Measurements from ENCODE around the gene PADI6. TPM values are rescaled to one million over a fixed set of nuclear protein-coding genes. Genes with fewer than 3 reads are reported as not detected.
A peak's percentile ranks its signal among the peaks of the same experiment; 100 is the strongest.

Gene PADI6
- total and polyA plus RNA-seq, 2 of the 8 experiments (the other 6 are each of a cell fraction or from before 2014, with no cell fraction given): not detected

DNA sequence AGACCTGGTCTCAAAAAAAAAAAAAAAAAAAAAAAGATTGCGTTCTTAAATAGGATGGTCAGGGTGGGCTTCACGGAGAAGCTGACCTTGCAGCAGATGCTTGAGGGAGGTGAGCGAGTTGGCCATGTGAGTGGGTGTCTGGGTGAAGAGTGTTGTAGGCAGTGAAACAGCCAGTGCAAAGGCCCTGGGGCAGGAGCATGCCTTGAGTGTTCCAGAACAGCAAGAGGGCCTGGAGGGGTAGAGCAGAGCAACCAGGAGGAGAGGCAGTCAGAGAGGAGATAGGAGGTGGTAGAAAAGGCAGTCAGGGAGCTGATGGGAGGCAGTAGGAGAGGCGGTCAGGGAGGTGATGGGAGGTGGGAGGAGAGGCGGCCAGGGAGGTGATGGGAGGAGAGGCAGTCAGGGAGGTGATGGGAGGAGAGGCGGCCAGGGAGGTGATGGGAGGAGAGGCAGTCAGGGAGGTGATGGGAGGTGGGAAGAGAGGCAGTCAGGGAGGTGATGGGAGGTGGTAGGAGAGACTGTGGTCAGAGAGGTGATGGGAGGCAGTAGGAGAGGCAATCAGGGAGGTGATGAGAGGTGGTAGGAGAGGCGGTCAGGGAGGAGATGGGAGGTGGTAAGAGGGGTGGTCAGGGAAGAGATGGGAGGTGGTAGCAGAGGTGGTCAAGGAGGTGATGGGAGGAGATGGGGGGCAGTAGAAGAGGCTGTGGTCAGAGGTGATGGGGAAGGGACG is 20.2 kb upstream of the PADI6 start:
- ChIA-PET CTCF (ENCODE audit: partially characterized antibody) (interaction anchor here (0.6 to 2.3 kb wide), 2 partner anchors 8 to 16 kb away, joined by 3 to 13 read pairs; no protein-coding TSS in a partner anchor), POLR2A (ENCODE audit: partially characterized antibody) (interaction anchor here (1.0 kb wide), 1 partner anchor 28 kb away, joined by 3 read pairs; no protein-coding TSS in a partner anchor)
- no peak for TF ChIP-seq CHD1 (IDR thresholded peaks at IDR 0.05; ENCODE audit: low read depth, low read length)
- no peak for TF ChIP-seq CEBPB (IDR thresholded peaks at IDR 0.05; ENCODE audit: low read depth, low read length)
- no peak for TF ChIP-seq JUND (IDR thresholded peaks at IDR 0.05; ENCODE audit: low read length)
- no peak for TF ChIP-seq GABPA (IDR thresholded peaks at IDR 0.05; ENCODE audit: borderline replicate concordance, insufficient read depth, low read length)
- TF ChIP-seq KDM1A (IDR thresholded peaks at IDR 0.05; ENCODE audit: borderline replicate concordance, low read length): peak; percentile 16; the same call in 1 of the 2 replicates
- TF ChIP-seq RAD21 (IDR thresholded peaks at IDR 0.05 in 1 of 2, conservative IDR thresholded peaks at IDR 0.05 in 1 of 2; ENCODE audit: low read depth in 2 of 2, low read length in 2 of 2): no peak
- peaks cover 0 to 5% (median 1%) of the 10 kb centered on the region in 4 experiments; a peak in 1 of 7 replicates for H3K4me1 ChIP-seq (replicated peaks in 1 of 4; ENCODE audit: control insufficient read depth in 3 of 4, insufficient read depth in 4 of 4, low read length in 3 of 4)
- no peak overlapping the region for H2BK5ac ChIP-seq (ENCODE audit: low read depth, low read length)
- no peak overlapping the region for H4K91ac ChIP-seq (replicated peaks; ENCODE audit: insufficient read length, low read length)
- 0 out of 2 replicates have a peak overlapping the region, but pooled peaks have one; percentile 18 for H2BK15ac ChIP-seq (ENCODE audit: low read length)
- whole genome bisulfite sequencing, 2 experiments (ENCODE audit: extremely low coverage in 1 of 2, insufficient coverage in 1 of 2, insufficient read length in 1 of 2, insufficient replicate concordance in 2 of 2, low coverage in 1 of 2, low lambda C conversion rate in 2 of 2, missing lambda C conversion rate in 1 of 2): 90% methylated on average over 7 of the region's 8 CpGs; no CpG with 5 or more reads in 1 of the 2 experiments
- no peak overlapping the region for H2AFZ ChIP-seq (ENCODE audit: low read length)
- peak overlapping the region; percentile 66; the same call in 1 of the 2 replicates for H2BK20ac ChIP-seq (ENCODE audit: low read length)
- no peaks in the 10 kb centered on the region for H3K36me3 ChIP-seq (ENCODE audit: control insufficient read depth in 2 of 4, insufficient read depth in 4 of 4, low read length in 3 of 4)
- H4K5ac ChIP-seq (ENCODE audit: insufficient read length, low read depth, low read length): no peak overlapping the region
- H3K27ac ChIP-seq (ENCODE audit: low read depth, low read length): no peak overlapping the region
- H3K4ac ChIP-seq (replicated peaks; ENCODE audit: insufficient read length, low read depth, low read length): no peak overlapping the region
- no peak overlapping the region for H3K4me2 ChIP-seq (ENCODE audit: insufficient read depth in 1 of 2, low read depth in 2 of 2, low read length in 2 of 2)
- peaks cover 0 to 2% of the 10 kb centered on the region in 2 experiments for H4K20me1 ChIP-seq (replicated peaks in 1 of 2; ENCODE audit: control insufficient read depth in 1 of 2, insufficient read depth in 2 of 2, low read length in 2 of 2)
- no peaks in the 10 kb centered on the region for H3K9me3 ChIP-seq (ENCODE audit: insufficient read depth in 2 of 2, low read depth in 1 of 2, low read length in 1 of 2)
- H3K14ac ChIP-seq (ENCODE audit: insufficient read length): no peak overlapping the region
- FAIRE-seq (no peak), DNase-seq (ENCODE audit: low read depth in 1 of 2, low spot score in 2 of 2) (no peak)
- no peak overlapping the region for H3K23ac ChIP-seq (ENCODE audit: insufficient read length)
- no peak overlapping the region for H2BK12ac ChIP-seq (ENCODE audit: low read depth, low read length)
- H3K18ac ChIP-seq (ENCODE audit: extremely low read depth, low read length): no peak overlapping the region
- no peak overlapping the region for H2BK120ac ChIP-seq (replicated peaks; ENCODE audit: low read depth, low read length)
- 0 out of 2 replicates have a peak overlapping the region, but pooled peaks have one; percentile 53 for H2AK5ac ChIP-seq (ENCODE audit: low read depth, low read length)
- H3K27me3 ChIP-seq (replicated peaks in 1 of 4; ENCODE audit: control insufficient read depth in 3 of 4, extremely low read depth in 1 of 4, insufficient read depth in 3 of 4, low read length in 3 of 4): no peaks in the 10 kb centered on the region
- H3K79me1 ChIP-seq (ENCODE audit: low read depth, low read length): no peaks in the 10 kb centered on the region
- no peak overlapping the region for H3K56ac ChIP-seq (replicated peaks; ENCODE audit: insufficient read length, low read depth, low read length)
- no peaks in the 10 kb centered on the region for H3K79me2 ChIP-seq (ENCODE audit: control insufficient read depth in 1 of 2, insufficient read depth in 2 of 2, low read length in 2 of 2)
- H4K8ac ChIP-seq (ENCODE audit: extremely low read depth, insufficient read depth, low read length): peak overlapping the region; percentile 3; the same call in 1 of the 2 replicates
- H3K23me2 ChIP-seq (ENCODE audit: low read depth, low read length): no peaks in the 10 kb centered on the region
- H3K4me3 ChIP-seq (ENCODE audit: extremely low read depth in 1 of 4, insufficient read depth in 2 of 4, low read depth in 3 of 4, low read length in 4 of 4): no peak overlapping the region
- no peak overlapping the region for H3K9ac ChIP-seq (replicated peaks in 1 of 4; ENCODE audit: extremely low read depth in 1 of 4, low read depth in 3 of 4, low read length in 3 of 4)
